LNCAP (cell line): ENCODE measurements around the gene DNPH1.

Experiments
- CTCF ChIP-seq: fragments of 450-650 bp; IDR thresholded peaks from 2 replicates; pipeline ENCODE4 v1.5.1; 2017; ENCODE audit warnings: mild to moderate bottlenecking

DNPH1 gene

GRCh38 chr6:43246301-43247113, 17.2 kb upstream of the DNPH1 start:
- no peak for TF ChIP-seq CTCF

- no peak for TF ChIP-seq CTCF
Measured at GRCh38 chr6:43243664-43244321, 14.5 kb upstream of the DNPH1 start.

- no peak for TF ChIP-seq CTCF
Measured at GRCh38 chr6:43242908-43243663, 13.8 kb upstream of the DNPH1 start, which contains the start of gene TTBK1. TSS of gene TTBK1 (plus strand) at chr6:43243481. CDS start at chr6:43246661, 3,180 bp downstream.

- no peak for TF ChIP-seq CTCF
Measured at GRCh38 chr6:43241446-43241845, 12.2 kb upstream of the DNPH1 start.

GRCh38 chr6:43240950-43241349, 11.7 kb upstream of the DNPH1 start:
- TF ChIP-seq CTCF = no peak

- no peak for TF ChIP-seq CTCF
Measured at GRCh38 chr6:43239054-43239453, 9.8 kb upstream of the DNPH1 start.

GRCh38 chr6:43235841-43236240, 6.6 kb upstream of the DNPH1 start:
- no peak for TF ChIP-seq CTCF
